Panc1 (cell line): ENCODE results near the gene MMP14. TPM values are rescaled to one million over a fixed set of nuclear protein-coding genes. Genes with fewer than 3 reads are reported as not detected.
"Not testable (repeated sequence)": the region's sequence is repeated elsewhere in the genome, so short reads cannot be mapped to it uniquely, and the experiment has no call there.

Experiments used
- ATAC-seq: fragments of 200-7000 bp; cut with Tn5 transposase; 2 replicates; pipeline ENCODE4 v1.9.1; 2020; ENCODE audit warnings: mild to moderate bottlenecking, moderate library complexity
- BruUV-seq: library from RNA; stranded (reverse); fragments of 400-500 nt; replicated peaks from 2 replicates; lab custom pipeline; 2021; lab: Mats Ljungman, UMichigan
- CTCF ChIA-PET: fragments of 300-600 bp; sonication (Branson Sonifier 250); formaldehyde crosslinking; loops from one replicate; lab custom pipeline; 2022; ENCODE audit warnings: antibody characterized with exemption; lab: Charles Lee
- POLR2A ChIA-PET: fragments of 300-600 bp; sonication (Branson Sonifier 250); formaldehyde crosslinking; loops from one replicate; lab custom pipeline; 2022; ENCODE audit warnings: antibody characterized with exemption; lab: Charles Lee
- DNase-seq: peaks from one replicate; pipeline ENCODE4 v3.0.0-alpha.2; 2010; ENCODE audit warnings: low read depth, low spot score
- H3K27ac ChIP-seq: 2 replicates; pipeline ENCODE4 v1.5.1; 2011; ENCODE audit warnings: mild to moderate bottlenecking, low read length, inconsistent platforms
- H3K27me3 ChIP-seq: fragments of 200-500 bp; sonication (Bioruptor generic); 2 replicates; pipeline ENCODE4 v1.6.0; 2014; ENCODE audit warnings: low read length, inconsistent platforms; ENCODE audit not compliant: control insufficient read depth, insufficient read depth
- H3K36me3 ChIP-seq: fragments of 200-500 bp; sonication (Bioruptor generic); 2 replicates; pipeline ENCODE4 v1.5.1; 2014; ENCODE audit warnings: inconsistent platforms, mild to moderate bottlenecking, low read length, moderate library complexity; ENCODE audit not compliant: control insufficient read depth, insufficient read depth
- H3K4me1 ChIP-seq: 2 replicates; pipeline ENCODE4 v1.5.1; 2011; ENCODE audit warnings: inconsistent platforms, mild to moderate bottlenecking, low read length, moderate library complexity; ENCODE audit not compliant: control insufficient read depth, insufficient read depth
- H3K4me3 ChIP-seq, 2 experiments: 2 replicates each; pipeline ENCODE4 v1.5.1; 2011 to 2012; ENCODE audit warnings: low read depth in 2 of 2, low read length in 2 of 2, mild to moderate bottlenecking in 2 of 2, inconsistent platforms in 1 of 2, moderate library complexity in 1 of 2
- H3K9me3 ChIP-seq: fragments of 200-500 bp; sonication (Bioruptor generic); 2 replicates; pipeline ENCODE4 v1.5.1; 2014; ENCODE audit warnings: low read depth, mild to moderate bottlenecking, inconsistent platforms, low read length, moderate library complexity; ENCODE audit not compliant: control insufficient read depth, insufficient read depth
- CTCF ChIP-seq: fragments of 450-650 bp; IDR thresholded peaks from 2 replicates; pipeline ENCODE4 v1.5.1; 2017; ENCODE audit warnings: mild to moderate bottlenecking
- POLR2AphosphoS5 ChIP-seq: IDR thresholded peaks from 2 replicates; pipeline ENCODE4 v1.6.1; 2012; ENCODE audit warnings: mild to moderate bottlenecking, low read depth, low read length, moderate library complexity
- REST ChIP-seq, 2 experiments: IDR thresholded peaks; 2 replicates each; pipeline ENCODE4 v1.6.1; 2011 to 2012; ENCODE audit warnings: low read depth in 2 of 2, control low read depth in 1 of 2, low read length in 1 of 2, mild to moderate bottlenecking in 1 of 2, moderate library complexity in 1 of 2; ENCODE audit not compliant: insufficient read depth in 1 of 2
- SIN3A ChIP-seq: IDR thresholded peaks from 2 replicates; pipeline ENCODE4 v1.6.1; 2012; ENCODE audit warnings: low read depth, mild to moderate bottlenecking, low read length, moderate library complexity, borderline replicate concordance; ENCODE audit not compliant: insufficient read depth
- TCF7L2 ChIP-seq: IDR thresholded peaks from 2 replicates; pipeline ENCODE4 v1.6.1; 2011; ENCODE audit warnings: mild to moderate bottlenecking, low read depth, low read length, inconsistent platforms
- in situ Hi-C: cut with HindIII; loops from 2 replicates; pipeline ENCODE4 v1.10.0; 2016; ENCODE audit warnings: low sequenced_read_pairs, low pct_unique_long_range_greater_than_20kb
- intact Hi-C: fragments of 100-400 bp; cut with micrococcal nuclease; formaldehyde crosslinking; loops from one replicate; pipeline ENCODE4 v1.10.0; 2022; ENCODE audit not compliant: unreplicated experiment
- total RNA-seq: library from RNA; stranded (reverse); gene quantifications from one replicate; pipeline ENCODE4 v1.2.1, GENCODE V29; 2021; ENCODE audit not compliant: unreplicated experiment

MMP14 gene
- total RNA-seq, 1 experiment from 2014 or later: 32.9 TPM

GRCh38 chr14:22822571-22823098, 13.8 kb upstream of the MMP14 start:
- in situ Hi-C loops: no loop called here
- DNase-seq (no peak), ATAC-seq (peak; percentile 91)
- Histone ChIP-seq H3K27ac (peak overlapping the region; percentile 79), H3K36me3 (no peaks in the 10 kb centered on the region), H3K4me3 (peak overlapping the region; percentile 35 to 56), H3K9me3 (no peaks in the 10 kb centered on the region), H3K4me1 (peaks cover 23% of the 10 kb centered on the region), H3K27me3 (no peaks in the 10 kb centered on the region)
- POLR2A ChIA-PET: interaction anchor here (0.6 kb wide), 1 partner anchor 234 kb away, joined by 3 read pairs; the partner anchor contains the start of gene DAD1
- TF ChIP-seq TCF7L2: peak; percentile 67
- TF ChIP-seq POLR2AphosphoS5: no peak
- TF ChIP-seq CTCF: peak; percentile 84
- TF ChIP-seq SIN3A: no peak
- TF ChIP-seq REST (IDR thresholded peaks at IDR 0.05; ENCODE audit: insufficient read depth in 1 of 2, low read depth in 2 of 2, low read length in 1 of 2): no peak
- intact Hi-C loops: loop anchor here (2.0 kb wide), 1 partner anchor 30 kb away; no protein-coding TSS in a partner anchor
- CTCF ChIA-PET: interaction anchor here (0.6 to 2.6 kb wide), 11 partner anchors 10 to 252 kb away, joined by 3 to 50 read pairs (median 5); no protein-coding TSS in a partner anchor
- BruUV-seq: no TSS peak

GRCh38 chr14:22824711-22825359, 11.6 kb upstream of the MMP14 start:
- DNase-seq (no peak), ATAC-seq (no peak)
- Histone ChIP-seq H3K27ac (peak overlapping the region; percentile 57; the same call in 1 of the 2 replicates), H3K4me1 (peaks cover 20% of the 10 kb centered on the region), H3K36me3 (peaks cover under 1% of the 10 kb centered on the region; the same call in 1 of the 2 replicates), H3K4me3 (no peak overlapping the region), H3K9me3 (no peaks in the 10 kb centered on the region), H3K27me3 (no peaks in the 10 kb centered on the region)
- in situ Hi-C loops (no loop called here), intact Hi-C loops (no loop called here)
- BruUV-seq: no TSS peak
- CTCF ChIA-PET: interaction anchor here (0.5 to 0.8 kb wide), 6 partner anchors 9 to 603 kb away, joined by 4 to 14 read pairs (median 6); no protein-coding TSS in a partner anchor
- TF ChIP-seq TCF7L2: no peak
- POLR2A ChIA-PET: interaction anchor here (1.8 kb wide), 1 partner anchor 12 kb away, joined by 6 read pairs; the partner anchor contains the start of gene MMP14

- H3K4me1 ChIP-seq, intact Hi-C loops, H3K9me3 ChIP-seq, H3K36me3 ChIP-seq, H3K27me3 ChIP-seq, in situ Hi-C loops, BruUV-seq, DNase-seq, POLR2A ChIA-PET, CTCF ChIA-PET, ATAC-seq: not testable (repeated sequence)
- peak overlapping the region; percentile 86 for H3K27ac ChIP-seq
- H3K4me3 ChIP-seq: peak overlapping the region in 1 of 2 experiments; percentile 75; a peak in 2 of 4 replicates
Observed at GRCh38 chr14:22829076-22829660, 7.2 kb upstream of the MMP14 start.
